Progenitor cell of endocrine pancreas (in vitro differentiated cells): Measurements from ENCODE around the gene LYVE1. TPM values are rescaled to one million over a fixed set of nuclear protein-coding genes. Genes with fewer than 3 reads are reported as not detected.

Experiments
- DNase-seq: peaks from one replicate; pipeline ENCODE4 v3.0.0; 2021; ENCODE audit warnings: low spot score; ENCODE audit not compliant: unreplicated experiment
- H3K27ac Mint-ChIP-seq: 2 replicates; pipeline ENCODE4 v1.8.0; 2021; ENCODE audit warnings: mild to moderate bottlenecking, moderate library complexity, mixed read lengths
- H3K27me3 Mint-ChIP-seq: 2 replicates; pipeline ENCODE4 v1.8.0; 2021; ENCODE audit warnings: mixed read lengths
- H3K36me3 Mint-ChIP-seq: 2 replicates; pipeline ENCODE4 v1.8.0; 2022; ENCODE audit warnings: mixed read lengths; ENCODE audit not compliant: insufficient read depth
- H3K4me1 Mint-ChIP-seq: 2 replicates; pipeline ENCODE4 v1.8.0; 2021; ENCODE audit warnings: low read depth, mixed read lengths
- H3K4me3 Mint-ChIP-seq: 2 replicates; pipeline ENCODE4 v1.8.0; 2021; ENCODE audit warnings: low read depth, mild to moderate bottlenecking, moderate library complexity, mixed read lengths
- H3K9me3 Mint-ChIP-seq: 2 replicates; pipeline ENCODE4 v1.8.0; 2021; ENCODE audit warnings: low read depth, mixed read lengths
- total RNA-seq: library from RNA; stranded (reverse); gene quantifications from 2 replicates; pipeline ENCODE4 v1.2.1, GENCODE V29; 2021
- TF ChIP-seq, protein P1 (sequence below): fragments of 200-600 bp; sonication (generic); IDR thresholded peaks from one replicate; pipeline ENCODE4 v1.5.0; 2021; ENCODE audit warnings: antibody characterized with exemption, mild to moderate bottlenecking; ENCODE audit not compliant: unreplicated experiment

The LYVE1 gene
- total RNA-seq, 1 donor from 2014 or later = not detected

- H3K36me3 Mint-ChIP-seq = peaks cover 5% of the 10 kb centered on the region
- no peak overlapping the region for H3K4me3 Mint-ChIP-seq
- TF ChIP-seq, protein P1, sequence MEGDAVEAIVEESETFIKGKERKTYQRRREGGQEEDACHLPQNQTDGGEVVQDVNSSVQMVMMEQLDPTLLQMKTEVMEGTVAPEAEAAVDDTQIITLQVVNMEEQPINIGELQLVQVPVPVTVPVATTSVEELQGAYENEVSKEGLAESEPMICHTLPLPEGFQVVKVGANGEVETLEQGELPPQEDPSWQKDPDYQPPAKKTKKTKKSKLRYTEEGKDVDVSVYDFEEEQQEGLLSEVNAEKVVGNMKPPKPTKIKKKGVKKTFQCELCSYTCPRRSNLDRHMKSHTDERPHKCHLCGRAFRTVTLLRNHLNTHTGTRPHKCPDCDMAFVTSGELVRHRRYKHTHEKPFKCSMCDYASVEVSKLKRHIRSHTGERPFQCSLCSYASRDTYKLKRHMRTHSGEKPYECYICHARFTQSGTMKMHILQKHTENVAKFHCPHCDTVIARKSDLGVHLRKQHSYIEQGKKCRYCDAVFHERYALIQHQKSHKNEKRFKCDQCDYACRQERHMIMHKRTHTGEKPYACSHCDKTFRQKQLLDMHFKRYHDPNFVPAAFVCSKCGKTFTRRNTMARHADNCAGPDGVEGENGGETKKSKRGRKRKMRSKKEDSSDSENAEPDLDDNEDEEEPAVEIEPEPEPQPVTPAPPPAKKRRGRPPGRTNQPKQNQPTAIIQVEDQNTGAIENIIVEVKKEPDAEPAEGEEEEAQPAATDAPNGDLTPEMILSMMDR = no peak
- H3K27ac Mint-ChIP-seq = no peak overlapping the region
- no peaks in the 10 kb centered on the region for H3K27me3 Mint-ChIP-seq
- no peaks in the 10 kb centered on the region for H3K9me3 Mint-ChIP-seq
- H3K4me1 Mint-ChIP-seq = no peaks in the 10 kb centered on the region
- no peak for DNase-seq
These were observed 47.9 kb downstream of the LYVE1 start for GRCh38 chr11:10520562-10520961.

GRCh38 chr11:10519630-10520029, 48.8 kb downstream of the LYVE1 start:
- Mint-ChIP-seq H3K36me3 (peaks cover 5% of the 10 kb centered on the region), H3K9me3 (no peaks in the 10 kb centered on the region), H3K4me1 (no peaks in the 10 kb centered on the region), H3K27ac (no peak overlapping the region), H3K4me3 (no peak overlapping the region), H3K27me3 (no peaks in the 10 kb centered on the region)
- DNase-seq = no peak
- TF ChIP-seq, protein P1 = no peak

DNA sequence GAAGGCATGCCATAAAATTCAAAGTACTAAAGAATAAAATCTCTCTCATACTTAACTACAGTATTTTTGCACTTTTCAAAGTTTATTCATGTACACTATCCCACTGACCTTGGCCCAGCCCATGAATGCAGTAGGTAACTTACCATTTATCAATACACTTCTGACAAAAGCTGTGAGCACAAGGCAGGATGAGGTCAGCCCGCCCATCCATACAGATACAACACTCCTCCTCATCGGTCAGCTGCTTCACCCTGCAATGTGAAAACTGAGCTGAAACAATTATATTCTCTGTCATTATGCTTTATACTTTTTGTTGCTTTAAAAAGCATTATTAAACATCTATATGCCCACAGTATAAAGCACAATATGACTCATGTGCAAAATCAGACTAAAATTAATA, 49.6 kb downstream of the LYVE1 start:
- TF ChIP-seq, protein P1 = no peak
- no peaks in the 10 kb centered on the region for H3K4me1 Mint-ChIP-seq
- no peak for DNase-seq
- no peaks in the 10 kb centered on the region for H3K27me3 Mint-ChIP-seq
- no peak overlapping the region for H3K27ac Mint-ChIP-seq
- H3K9me3 Mint-ChIP-seq = no peaks in the 10 kb centered on the region
- H3K36me3 Mint-ChIP-seq = peaks cover 5% of the 10 kb centered on the region
- no peak overlapping the region for H3K4me3 Mint-ChIP-seq

DNA sequence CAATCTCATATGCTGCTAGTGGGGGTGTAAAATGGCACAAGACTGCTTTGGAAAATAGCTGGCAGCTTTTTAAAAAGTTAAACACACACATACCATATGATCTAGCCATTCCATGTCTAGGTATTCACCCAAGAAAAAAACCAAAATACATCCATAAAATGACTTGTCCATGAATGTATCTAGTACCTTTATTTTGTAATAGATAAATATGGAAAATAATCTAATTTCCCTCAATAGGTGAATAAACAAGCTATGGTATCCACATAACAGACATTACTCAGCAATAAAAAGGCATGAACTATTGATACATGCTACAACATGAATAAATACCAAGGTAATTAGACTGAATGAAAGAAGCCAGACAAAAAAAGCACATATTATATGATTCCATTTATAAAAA, 50.3 kb downstream of the LYVE1 start:
- Mint-ChIP-seq H3K9me3 (no peaks in the 10 kb centered on the region), H3K4me3 (no peak overlapping the region), H3K27ac (no peak overlapping the region), H3K4me1 (no peaks in the 10 kb centered on the region), H3K36me3 (peaks cover 5% of the 10 kb centered on the region), H3K27me3 (no peaks in the 10 kb centered on the region)
- TF ChIP-seq, protein P1 = no peak
- no peak for DNase-seq

DNA sequence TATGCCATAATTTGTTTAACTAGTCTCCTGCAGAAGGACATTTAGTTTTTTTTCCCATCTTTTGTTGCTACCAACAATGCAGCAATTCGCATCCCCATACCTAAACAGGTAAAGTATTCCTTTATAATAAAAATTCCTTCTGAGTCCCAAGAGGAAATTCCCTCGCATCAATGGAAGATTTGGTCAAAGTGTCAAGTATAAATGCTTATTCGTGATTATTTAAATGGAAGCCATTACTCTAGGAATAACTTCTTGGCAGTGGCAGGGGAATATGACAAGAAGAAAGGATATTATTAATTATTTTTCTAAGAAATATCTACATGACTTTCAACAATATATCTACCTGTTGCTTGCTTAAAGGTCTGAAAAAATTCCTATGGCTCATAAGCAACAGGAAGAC, 53.0 kb downstream of the LYVE1 start:
- H3K4me1 Mint-ChIP-seq = no peaks in the 10 kb centered on the region
- no peaks in the 10 kb centered on the region for H3K27me3 Mint-ChIP-seq
- H3K27ac Mint-ChIP-seq = no peak overlapping the region
- no peaks in the 10 kb centered on the region for H3K9me3 Mint-ChIP-seq
- H3K4me3 Mint-ChIP-seq = no peak overlapping the region
- TF ChIP-seq, protein P1 = no peak
- H3K36me3 Mint-ChIP-seq = peaks cover 5% of the 10 kb centered on the region
- DNase-seq = no peak
